UCSD-AML1 (cell line): ENCODE results near the gene PIK3R3.

Source experiments
- DNase-seq: peaks from one replicate; lab custom pipeline; 2025; ENCODE audit not compliant: unreplicated experiment; lab: John Stamatoyannopoulos, UW

PIK3R3 gene

DNA sequence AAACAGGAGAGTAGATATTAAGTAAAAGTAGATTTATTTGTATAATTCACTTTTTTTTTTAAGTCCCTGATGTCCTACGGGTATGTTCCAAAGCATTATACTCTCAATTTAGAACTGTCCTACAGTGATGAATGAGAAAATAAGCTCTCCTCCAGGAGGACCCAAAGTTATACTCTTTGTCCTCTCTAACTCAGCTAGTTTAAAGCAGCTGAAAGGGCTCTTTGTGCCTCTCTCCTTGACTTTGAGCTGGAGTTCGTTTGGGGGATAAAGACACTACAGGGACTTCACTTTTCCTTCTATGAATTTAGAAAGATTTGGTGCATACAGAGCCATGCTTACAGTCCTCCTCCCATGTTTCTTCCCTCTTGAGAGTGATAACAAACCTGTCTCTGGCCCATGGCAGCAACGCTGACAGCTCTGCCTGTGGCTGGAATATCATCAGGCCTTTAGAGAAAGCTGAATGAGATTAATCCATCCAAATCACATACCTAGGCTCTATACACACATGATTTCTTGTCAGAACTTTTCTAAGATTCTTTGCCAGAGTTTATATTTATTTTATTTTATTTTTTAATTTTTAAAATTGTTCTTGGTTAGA, 134.3 kb downstream of the PIK3R3 start:
- DNase-seq: no peak

GRCh38 chr1:45995298-45995697, 137.1 kb downstream of the PIK3R3 start:
- DNase-seq: no peak

GRCh38 chr1:45994423-45994822, 138.0 kb downstream of the PIK3R3 start:
- no peak for DNase-seq
